Fibroblast of upper back skin (primary cell): ENCODE measurements around the gene TTC31.
"Not testable (repeated sequence)": the region's sequence is repeated elsewhere in the genome, so short reads cannot be mapped to it uniquely, and the experiment has no call there.

Experiments
- DNase-seq: peaks from one replicate; pipeline ENCODE4 v3.0.0-alpha.2; 2013

TTC31 gene

GRCh38 chr2:74482801-74483674 is at the start of gene TTC31, which contains the start of gene CCDC142:
Gene TTC31 (plus strand): TSS chr2:74483081. CDS start chr2:74483096, 15 bp downstream.
Gene CCDC142 (minus strand): TSS chr2:74482998. CDS start chr2:74482837, 161 bp downstream.
- peak; percentile 94 for DNase-seq

GRCh38 chr2:74436111-74436805 is 46.6 kb upstream of the TTC31 start:
- DNase-seq: no peak

GRCh38 chr2:74436848-74437695 is 45.8 kb upstream of the TTC31 start:
- no peak for DNase-seq

- no peak for DNase-seq
Measured at GRCh38 chr2:74438248-74438647, 44.6 kb upstream of the TTC31 start.

GRCh38 chr2:74439373-74439772 is 43.5 kb upstream of the TTC31 start:
- no peak for DNase-seq

- DNase-seq: peak; percentile 30
Measured at GRCh38 chr2:74439803-74440377, 43.0 kb upstream of the TTC31 start.

GRCh38 chr2:74440378-74441169 is 42.3 kb upstream of the TTC31 start:
- peak; percentile 82 for DNase-seq

GRCh38 chr2:74441170-74441689 is 41.7 kb upstream of the TTC31 start:
- no peak for DNase-seq

GRCh38 chr2:74441690-74442482 is 41.0 kb upstream of the TTC31 start, which contains the start of gene RTKN:
Gene RTKN (minus strand): TSS chr2:74441937. CDS start chr2:74441816, 121 bp downstream.
- DNase-seq: no peak

GRCh38 chr2:74442483-74443297 is 40.2 kb upstream of the TTC31 start:
- DNase-seq: not testable (repeated sequence)

GRCh38 chr2:74444498-74445318 is 38.2 kb upstream of the TTC31 start:
- no peak for DNase-seq

- no peak for DNase-seq
Measured at GRCh38 chr2:74447230-74447999, 35.5 kb upstream of the TTC31 start.

GRCh38 chr2:74448771-74449170 is 34.1 kb upstream of the TTC31 start:
- DNase-seq: no peak

GRCh38 chr2:74450570-74451190 is 32.2 kb upstream of the TTC31 start:
- no peak for DNase-seq

- peak; percentile 98 for DNase-seq
Measured at GRCh38 chr2:74454654-74455511, 28.0 kb upstream of the TTC31 start, which contains the start of gene INO80B. Gene INO80B (plus strand): TSS chr2:74455087. CDS start chr2:74455117, 30 bp downstream.

GRCh38 chr2:74457129-74457548 is 25.7 kb upstream of the TTC31 start:
- no peak for DNase-seq
